GM23338 (cell line): ENCODE measurements around the gene CDYL2. TPM values are rescaled to one million over a fixed set of nuclear protein-coding genes. Genes with fewer than 3 reads are reported as not detected.

Source experiments
- ATAC-seq: fragments of 200-7000 bp; cut with Tn5 transposase; 3 replicates; pipeline ENCODE4 v1.9.1; 2020
- DNase-seq: peaks from one replicate; pipeline ENCODE4 v3.0.0-alpha.2; 2015; ENCODE audit warnings: low spot score
- H2AFZ ChIP-seq: fragments of 200-600 bp; sonication (generic); 2 replicates; pipeline ENCODE4 v1.8.0; 2016; ENCODE audit warnings: antibody characterized with exemption, mild to moderate bottlenecking, moderate library complexity
- H3F3A ChIP-seq: fragments of 200-600 bp; sonication (generic); replicated peaks from 2 replicates; pipeline ENCODE4 v1.8.0; 2017; ENCODE audit warnings: antibody characterized with exemption, mixed run types, low read depth
- H3K27ac ChIP-seq: fragments of 200-600 bp; sonication (generic); 2 replicates; pipeline ENCODE4 v1.6.1; 2016; ENCODE audit warnings: low read depth
- H3K27me3 ChIP-seq: fragments of 200-600 bp; sonication (generic); 2 replicates; pipeline ENCODE4 v1.8.0; 2016; ENCODE audit warnings: mild to moderate bottlenecking, mixed run types, moderate library complexity; ENCODE audit not compliant: insufficient read depth
- H3K36me3 ChIP-seq: fragments of 200-600 bp; sonication (generic); 2 replicates; pipeline ENCODE4 v1.8.0; 2016; ENCODE audit warnings: mild to moderate bottlenecking; ENCODE audit not compliant: insufficient read depth
- H3K4me1 ChIP-seq: fragments of 200-600 bp; sonication (generic); 2 replicates; pipeline ENCODE4 v1.8.0; 2016; ENCODE audit warnings: mild to moderate bottlenecking, moderate library complexity; ENCODE audit not compliant: insufficient read depth
- H3K4me2 ChIP-seq: fragments of 200-600 bp; sonication (generic); 2 replicates; pipeline ENCODE4 v1.7.1; 2017; ENCODE audit warnings: mixed run types
- H3K4me3 ChIP-seq: fragments of 200-600 bp; sonication (generic); 2 replicates; pipeline ENCODE4 v1.6.1; 2016; ENCODE audit warnings: mixed run types
- H3K79me2 ChIP-seq: fragments of 200-600 bp; sonication (generic); replicated peaks from 2 replicates; pipeline ENCODE4 v1.8.0; 2017; ENCODE audit warnings: mild to moderate bottlenecking; ENCODE audit not compliant: insufficient read depth
- H3K9me2 ChIP-seq: fragments of 200-600 bp; sonication (generic); 2 replicates; pipeline ENCODE4 v1.8.0; 2017; ENCODE audit not compliant: insufficient read depth
- H4K20me1 ChIP-seq: fragments of 200-600 bp; sonication (generic); replicated peaks from 2 replicates; pipeline ENCODE4 v1.8.0; 2017; ENCODE audit warnings: mild to moderate bottlenecking; ENCODE audit not compliant: insufficient read depth
- H3K27ac Mint-ChIP-seq: 2 replicates; pipeline ENCODE4 v1.8.0; 2020; ENCODE audit warnings: inconsistent platforms, mild to moderate bottlenecking, moderate library complexity, mixed read lengths
- H3K27me3 Mint-ChIP-seq: 3 replicates; pipeline ENCODE4 v1.8.0; 2022; ENCODE audit warnings: low read depth, mild to moderate bottlenecking, moderate library complexity, mixed read lengths, inconsistent platforms; ENCODE audit not compliant: insufficient read depth, poor library complexity
- H3K36me3 Mint-ChIP-seq: 3 replicates; pipeline ENCODE4 v1.8.0; 2021; ENCODE audit warnings: low read depth, mild to moderate bottlenecking, inconsistent platforms, moderate library complexity, mixed read lengths
- H3K4me1 Mint-ChIP-seq: 3 replicates; pipeline ENCODE4 v1.8.0; 2020; ENCODE audit warnings: mild to moderate bottlenecking, inconsistent platforms, mixed read lengths
- H3K4me3 Mint-ChIP-seq: 3 replicates; pipeline ENCODE4 v1.8.0; 2021; ENCODE audit warnings: moderate library complexity, mild to moderate bottlenecking, inconsistent platforms, mixed read lengths
- H3K9me3 Mint-ChIP-seq: 3 replicates; pipeline ENCODE4 v1.8.0; 2020; ENCODE audit warnings: moderate library complexity, mild to moderate bottlenecking, inconsistent platforms, mixed read lengths
- CREB1 ChIP-seq: fragments of 250-450 bp; sonication (Bioruptor Pico); IDR thresholded peaks from 2 replicates; pipeline ENCODE4 v1.5.0; 2020; ENCODE audit warnings: low read depth, mild to moderate bottlenecking, moderate library complexity
- CTCF ChIP-seq, 2 experiments: fragments of 200-600 bp in 1 of 2; sonication (generic) in 1 of 2; conservative IDR thresholded peaks; 2 replicates each; pipeline versions ENCODE4 v1.5.1 to v1.6.1; 2016 to 2017; ENCODE audit warnings: antibody characterized with exemption in 2 of 2, low read depth in 2 of 2, mild to moderate bottlenecking in 2 of 2, moderate library complexity in 1 of 2
- ETS1 ChIP-seq: IDR thresholded peaks from 2 replicates; pipeline ENCODE4 v1.6.1; 2016; ENCODE audit warnings: antibody characterized with exemption
- EZH2 ChIP-seq: fragments of 200-600 bp; sonication (generic); IDR thresholded peaks from one replicate; pipeline ENCODE4 v1.8.0; 2017; ENCODE audit warnings: antibody characterized with exemption, mild to moderate bottlenecking, low read depth; ENCODE audit not compliant: unreplicated experiment
- EZH2phosphoT487 ChIP-seq: fragments of 200-600 bp; sonication (generic); IDR thresholded peaks from one replicate; pipeline ENCODE4 v1.8.1; 2018; ENCODE audit warnings: antibody characterized with exemption; ENCODE audit not compliant: unreplicated experiment
- JUNB ChIP-seq: IDR thresholded peaks from one replicate; pipeline ENCODE4 v1.6.1; 2016; ENCODE audit warnings: antibody characterized with exemption; ENCODE audit not compliant: unreplicated experiment
- NANOG ChIP-seq: IDR thresholded peaks from 2 replicates; pipeline ENCODE4 v1.6.1; 2016; ENCODE audit warnings: antibody characterized with exemption, borderline replicate concordance
- POLR2AphosphoS5 ChIP-seq: IDR thresholded peaks from 2 replicates; pipeline ENCODE4 v1.6.1; 2016; ENCODE audit warnings: antibody characterized with exemption, low read depth
- STAT1 ChIP-seq: IDR thresholded peaks from one replicate; pipeline ENCODE4 v1.6.1; 2016; ENCODE audit warnings: antibody characterized with exemption; ENCODE audit not compliant: unreplicated experiment
- ZNF114 ChIP-seq: fragments of 250-450 bp; sonication (Bioruptor Pico); IDR thresholded peaks from 2 replicates; pipeline ENCODE4 v1.5.0; 2020; ENCODE audit warnings: mild to moderate bottlenecking, moderate library complexity
- ZNF331 ChIP-seq: fragments of 250-450 bp; sonication (Bioruptor Pico); IDR thresholded peaks from 2 replicates; pipeline ENCODE4 v1.5.0; 2020; ENCODE audit warnings: low read depth, mild to moderate bottlenecking, moderate library complexity
- ZNF462 ChIP-seq: fragments of 250-450 bp; sonication (Bioruptor Pico); IDR thresholded peaks from 2 replicates; pipeline ENCODE4 v1.5.0; 2020; ENCODE audit warnings: mild to moderate bottlenecking, moderate library complexity
- polyA plus RNA-seq: library from polyadenylated mRNA; unstranded; fragments of >200 nt; fragmentation: Nextera tagmentation; extraction: Ambion mirVana; gene quantifications from 2 replicates; pipeline ENCODE4 v1.2.1, GENCODE V29; 2016
- total RNA-seq: library from RNA; depleted of rRNA; stranded (reverse); fragments of >200 nt; shearing (Covaris generic); gene quantifications from 2 replicates; pipeline ENCODE4 v1.2.3, GENCODE V29; 2014
- TF ChIP-seq, protein P1 (sequence below): IDR thresholded peaks from one replicate; pipeline ENCODE4 v1.6.1; 2018; ENCODE audit warnings: antibody characterized with exemption; ENCODE audit not compliant: unreplicated experiment

The CDYL2 gene
- total and polyA plus RNA-seq, 2 experiments from 2014 or later = 0.82 to 4.3 TPM

DNA sequence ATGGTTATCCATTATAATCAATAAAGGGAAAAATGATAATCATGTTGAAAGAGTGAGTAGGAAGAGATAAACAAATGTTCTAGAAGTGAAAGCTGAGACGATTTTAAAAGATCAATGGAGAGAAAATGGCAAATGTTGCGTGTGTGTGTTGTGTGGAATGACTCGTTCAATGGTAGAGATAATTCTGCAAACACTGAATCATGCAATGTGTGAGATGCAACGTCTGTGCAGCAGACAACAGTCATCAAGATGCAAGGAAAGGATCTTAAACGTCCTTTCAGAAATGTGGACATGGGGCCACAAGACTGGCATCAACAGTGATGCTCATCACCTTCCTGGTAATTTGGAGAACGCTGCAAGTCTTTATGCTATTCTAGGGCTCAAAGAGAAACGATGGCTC is 124.4 kb downstream of the CDYL2 start:
- no peaks in the 10 kb centered on the region for H3F3A ChIP-seq
- no peaks in the 10 kb centered on the region for H3K36me3 Mint-ChIP-seq
- TF ChIP-seq EZH2 (no peak), JUNB (no peak), ZNF114 (CRISPR knock-in tag) (no peak), NANOG (no peak), CTCF (conservative IDR thresholded peaks at IDR 0.05; ENCODE audit: low read depth in 2 of 2) (no peak), ZNF462 (CRISPR knock-in tag) (no peak), POLR2AphosphoS5 (no peak), STAT1 (no peak), ZNF331 (CRISPR knock-in tag) (no peak), ETS1 (no peak), CREB1 (CRISPR knock-in tag) (no peak), EZH2phosphoT487 (no peak)
- TF ChIP-seq, protein P1, sequence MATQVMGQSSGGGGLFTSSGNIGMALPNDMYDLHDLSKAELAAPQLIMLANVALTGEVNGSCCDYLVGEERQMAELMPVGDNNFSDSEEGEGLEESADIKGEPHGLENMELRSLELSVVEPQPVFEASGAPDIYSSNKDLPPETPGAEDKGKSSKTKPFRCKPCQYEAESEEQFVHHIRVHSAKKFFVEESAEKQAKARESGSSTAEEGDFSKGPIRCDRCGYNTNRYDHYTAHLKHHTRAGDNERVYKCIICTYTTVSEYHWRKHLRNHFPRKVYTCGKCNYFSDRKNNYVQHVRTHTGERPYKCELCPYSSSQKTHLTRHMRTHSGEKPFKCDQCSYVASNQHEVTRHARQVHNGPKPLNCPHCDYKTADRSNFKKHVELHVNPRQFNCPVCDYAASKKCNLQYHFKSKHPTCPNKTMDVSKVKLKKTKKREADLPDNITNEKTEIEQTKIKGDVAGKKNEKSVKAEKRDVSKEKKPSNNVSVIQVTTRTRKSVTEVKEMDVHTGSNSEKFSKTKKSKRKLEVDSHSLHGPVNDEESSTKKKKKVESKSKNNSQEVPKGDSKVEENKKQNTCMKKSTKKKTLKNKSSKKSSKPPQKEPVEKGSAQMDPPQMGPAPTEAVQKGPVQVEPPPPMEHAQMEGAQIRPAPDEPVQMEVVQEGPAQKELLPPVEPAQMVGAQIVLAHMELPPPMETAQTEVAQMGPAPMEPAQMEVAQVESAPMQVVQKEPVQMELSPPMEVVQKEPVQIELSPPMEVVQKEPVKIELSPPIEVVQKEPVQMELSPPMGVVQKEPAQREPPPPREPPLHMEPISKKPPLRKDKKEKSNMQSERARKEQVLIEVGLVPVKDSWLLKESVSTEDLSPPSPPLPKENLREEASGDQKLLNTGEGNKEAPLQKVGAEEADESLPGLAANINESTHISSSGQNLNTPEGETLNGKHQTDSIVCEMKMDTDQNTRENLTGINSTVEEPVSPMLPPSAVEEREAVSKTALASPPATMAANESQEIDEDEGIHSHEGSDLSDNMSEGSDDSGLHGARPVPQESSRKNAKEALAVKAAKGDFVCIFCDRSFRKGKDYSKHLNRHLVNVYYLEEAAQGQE = no peak
- H3K36me3 ChIP-seq = no peaks in the 10 kb centered on the region
- H3K4me3 Mint-ChIP-seq = no peak overlapping the region
- no peaks in the 10 kb centered on the region for H3K27me3 ChIP-seq
- no peaks in the 10 kb centered on the region; the same call in 1 of the 2 replicates for H3K9me2 ChIP-seq
- peaks cover 9% of the 10 kb centered on the region; the same call in 2 of the 3 replicates for H3K9me3 Mint-ChIP-seq
- no peak overlapping the region for H3K4me3 ChIP-seq
- H3K79me2 ChIP-seq = no peaks in the 10 kb centered on the region
- no peak overlapping the region for H2AFZ ChIP-seq
- no peaks in the 10 kb centered on the region for H3K4me1 Mint-ChIP-seq
- DNase-seq = no peak
- H3K27ac Mint-ChIP-seq = no peak overlapping the region
- no peak overlapping the region for H3K27ac ChIP-seq
- no peak overlapping the region for H3K4me2 ChIP-seq
- ATAC-seq = no peak
- H3K4me1 ChIP-seq = no peaks in the 10 kb centered on the region
- H3K27me3 Mint-ChIP-seq = peaks cover 8% of the 10 kb centered on the region
- H4K20me1 ChIP-seq = no peaks in the 10 kb centered on the region
